HEK293 (cell line): ENCODE results near the gene ASGR2.

Experiments used
- ATF2 ChIP-seq: fragments of 450-650 bp; formaldehyde crosslinking; IDR thresholded peaks from 2 replicates; pipeline ENCODE4 v1.5.1; 2016; ENCODE audit warnings: missing biosample characterization, missing genetic modification characterization, low read depth
- BCL11A ChIP-seq: fragments of 450-650 bp; formaldehyde crosslinking; IDR thresholded peaks from 2 replicates; pipeline ENCODE4 v1.5.1; 2016; ENCODE audit warnings: low read depth, missing biosample characterization, missing genetic modification characterization
- CTCF ChIP-seq: fragments of 450-650 bp; formaldehyde crosslinking; IDR thresholded peaks from 2 replicates; pipeline ENCODE4 v1.5.1; 2016; ENCODE audit warnings: missing biosample characterization, missing genetic modification characterization
- MYNN ChIP-seq: fragments of 450-650 bp; formaldehyde crosslinking; IDR thresholded peaks from 2 replicates; pipeline ENCODE4 v1.5.1; 2016; ENCODE audit warnings: missing biosample characterization, missing genetic modification characterization, borderline replicate concordance
- SP3 ChIP-seq: fragments of 450-650 bp; formaldehyde crosslinking; IDR thresholded peaks from 2 replicates; pipeline ENCODE4 v1.5.1; 2016; ENCODE audit warnings: missing biosample characterization, missing genetic modification characterization
- ZBTB7A ChIP-seq: fragments of 450-650 bp; formaldehyde crosslinking; IDR thresholded peaks from 2 replicates; pipeline ENCODE4 v1.5.1; 2016; ENCODE audit warnings: low read depth, missing biosample characterization, missing genetic modification characterization
- ZNF239 ChIP-seq: fragments of 450-650 bp; formaldehyde crosslinking; IDR thresholded peaks from 2 replicates; pipeline ENCODE4 v1.5.1; 2016; ENCODE audit warnings: missing biosample characterization, missing genetic modification characterization
- ZNF274 ChIP-seq, 2 experiments: fragments of 200-500 bp in 1 of 2; fragments of 450-650 bp in 1 of 2; sonication (Bioruptor generic) in 1 of 2; formaldehyde crosslinking in 1 of 2; IDR thresholded peaks; 2 replicates each; pipeline versions ENCODE4 v1.5.1 to v1.6.1; 2014 to 2016; ENCODE audit warnings: borderline replicate concordance in 1 of 2, inconsistent platforms in 1 of 2, low read length in 1 of 2, missing biosample characterization in 1 of 2, missing genetic modification characterization in 1 of 2
- ZNF280D ChIP-seq: fragments of 450-650 bp; formaldehyde crosslinking; IDR thresholded peaks from 2 replicates; pipeline ENCODE4 v1.5.1; 2016; ENCODE audit warnings: missing biosample characterization, missing genetic modification characterization
- ZNF629 ChIP-seq: fragments of 450-650 bp; formaldehyde crosslinking; IDR thresholded peaks from 2 replicates; pipeline ENCODE4 v1.5.1; 2017; ENCODE audit warnings: missing biosample characterization, missing genetic modification characterization

GRCh38 chr17:7129311-7129710, 14.7 kb upstream of the ASGR2 start:
- TF ChIP-seq BCL11A (tag by site-specific recombination) (no peak), ZNF629 (tag by site-specific recombination) (no peak), ZNF274 (IDR thresholded peaks at IDR 0.05; ENCODE audit: low read length) (no peak), ZNF274 (tag by site-specific recombination; IDR thresholded peaks at IDR 0.05; ENCODE audit: borderline replicate concordance) (no peak), CTCF (tag by site-specific recombination) (no peak), MYNN (no peak), ZNF239 (tag by site-specific recombination) (no peak), ATF2 (tag by site-specific recombination) (no peak), ZNF280D (tag by site-specific recombination) (no peak), SP3 (no peak), ZBTB7A (tag by site-specific recombination) (no peak)
